Measurements from ENCODE around the gene WDR27.

DNA sequence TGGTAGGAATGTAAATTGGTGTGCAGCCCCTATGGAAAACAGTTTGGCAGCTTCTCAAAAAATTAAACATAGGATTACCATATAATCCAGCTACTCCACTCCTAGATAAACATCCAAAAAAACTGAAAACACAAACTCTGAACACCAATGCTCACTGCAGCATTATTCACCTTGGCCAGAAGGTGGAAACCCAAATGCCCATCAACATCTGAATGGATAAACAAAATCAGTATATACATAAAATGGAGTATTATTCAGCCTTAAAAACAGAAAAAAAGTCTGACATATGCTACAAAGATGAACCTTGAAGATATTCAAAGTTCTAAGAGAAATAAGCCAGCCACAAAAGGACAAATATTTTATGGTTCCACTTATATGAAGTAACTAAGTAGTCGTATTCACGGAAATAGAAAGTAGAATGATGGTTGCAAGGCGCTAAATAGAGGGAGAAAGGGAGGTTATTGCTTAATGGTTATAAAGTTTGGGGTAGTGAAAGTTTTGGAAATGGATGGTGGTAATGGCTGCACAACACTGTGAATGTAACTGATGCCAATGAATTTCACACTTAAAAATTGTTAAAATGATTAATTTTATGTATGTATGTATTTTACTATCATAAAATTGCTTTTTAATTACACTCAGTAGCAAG is 18.5 kb upstream of the WDR27 start:
- TF ChIP-seq, protein P1, sequence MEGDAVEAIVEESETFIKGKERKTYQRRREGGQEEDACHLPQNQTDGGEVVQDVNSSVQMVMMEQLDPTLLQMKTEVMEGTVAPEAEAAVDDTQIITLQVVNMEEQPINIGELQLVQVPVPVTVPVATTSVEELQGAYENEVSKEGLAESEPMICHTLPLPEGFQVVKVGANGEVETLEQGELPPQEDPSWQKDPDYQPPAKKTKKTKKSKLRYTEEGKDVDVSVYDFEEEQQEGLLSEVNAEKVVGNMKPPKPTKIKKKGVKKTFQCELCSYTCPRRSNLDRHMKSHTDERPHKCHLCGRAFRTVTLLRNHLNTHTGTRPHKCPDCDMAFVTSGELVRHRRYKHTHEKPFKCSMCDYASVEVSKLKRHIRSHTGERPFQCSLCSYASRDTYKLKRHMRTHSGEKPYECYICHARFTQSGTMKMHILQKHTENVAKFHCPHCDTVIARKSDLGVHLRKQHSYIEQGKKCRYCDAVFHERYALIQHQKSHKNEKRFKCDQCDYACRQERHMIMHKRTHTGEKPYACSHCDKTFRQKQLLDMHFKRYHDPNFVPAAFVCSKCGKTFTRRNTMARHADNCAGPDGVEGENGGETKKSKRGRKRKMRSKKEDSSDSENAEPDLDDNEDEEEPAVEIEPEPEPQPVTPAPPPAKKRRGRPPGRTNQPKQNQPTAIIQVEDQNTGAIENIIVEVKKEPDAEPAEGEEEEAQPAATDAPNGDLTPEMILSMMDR (IDR thresholded peaks at IDR 0.05; ENCODE audit: low read length), result no peak; the same call in 1 of the 2 replicates
- TF ChIP-seq EZH2 (IDR thresholded peaks at IDR 0.05; ENCODE audit: borderline replicate concordance, low read length), result no peak
